ENCODE results near the gene MMAB. TPM values are rescaled to one million over a fixed set of nuclear protein-coding genes. Genes with fewer than 3 reads are reported as not detected.

The MMAB gene
- total and polyA plus RNA-seq, 3 experiments from 2014 or later, result 15.7 to 44.2 (median 38.5) TPM

GRCh38 chr12:109580684-109581333, 7.5 kb upstream of the MMAB start:
- Histone ChIP-seq H3K4me3 (ENCODE audit: low read length) (no peak overlapping the region), H3K4me1 (ENCODE audit: insufficient read depth, low read length) (no peaks in the 10 kb centered on the region), H3K36me3 (ENCODE audit: insufficient read depth, low read length) (peaks cover 11% of the 10 kb centered on the region), H3K27ac (ENCODE audit: low read depth, low read length) (no peak overlapping the region), H3K9me3 (ENCODE audit: low read length) (no peaks in the 10 kb centered on the region), H3K27me3 (ENCODE audit: insufficient read depth, low read length, poor library complexity, severe bottlenecking) (no peaks in the 10 kb centered on the region)
- no peak overlapping the region for H3K27ac Mint-ChIP-seq
- H3K9me3 Mint-ChIP-seq, result no peaks in the 10 kb centered on the region
- POLR2A ChIA-PET, result no interaction called here
- no peak for DNase-seq
- no peaks in the 10 kb centered on the region for H3K27me3 Mint-ChIP-seq
- CTCF ChIA-PET, result no interaction called here
- H3K4me3 Mint-ChIP-seq, result no peak overlapping the region
- H3K36me3 Mint-ChIP-seq, result peaks cover 0 to 71% (median 7%) of the 10 kb centered on the region in 3 donors
- no peaks in the 10 kb centered on the region for H3K4me1 Mint-ChIP-seq

- DNase-seq, result no peak
- no peaks in the 10 kb centered on the region for H3K4me1 ChIP-seq (ENCODE audit: insufficient read depth, low read length)
- ChIA-PET CTCF (no interaction called here), POLR2A (no interaction called here)
- Mint-ChIP-seq H3K27me3 (no peaks in the 10 kb centered on the region), H3K4me1 (no peaks in the 10 kb centered on the region), H3K36me3 (peaks cover 0 to 72% (median 7%) of the 10 kb centered on the region in 3 donors), H3K4me3 (no peak overlapping the region), H3K9me3 (no peaks in the 10 kb centered on the region), H3K27ac (no peak overlapping the region)
- H3K9me3 ChIP-seq (ENCODE audit: low read length), result no peaks in the 10 kb centered on the region
- peaks cover 11% of the 10 kb centered on the region for H3K36me3 ChIP-seq (ENCODE audit: insufficient read depth, low read length)
- H3K27ac ChIP-seq (ENCODE audit: low read depth, low read length), result no peak overlapping the region
- H3K27me3 ChIP-seq (ENCODE audit: insufficient read depth, low read length, poor library complexity, severe bottlenecking), result no peaks in the 10 kb centered on the region
- no peak overlapping the region for H3K4me3 ChIP-seq (ENCODE audit: low read length)
Observed at GRCh38 chr12:109580272-109580671, 7.0 kb upstream of the MMAB start.

- H3K4me1 ChIP-seq (ENCODE audit: insufficient read depth, low read length), result no peaks in the 10 kb centered on the region
- DNase-seq, result no peak
- peaks cover 0 to 67% (median 7%) of the 10 kb centered on the region in 3 donors for H3K36me3 Mint-ChIP-seq
- no peak overlapping the region for H3K4me3 Mint-ChIP-seq
- peaks cover 2 to 5% (median 5%) of the 10 kb centered on the region in 3 donors for H3K4me1 Mint-ChIP-seq
- H3K36me3 ChIP-seq (ENCODE audit: insufficient read depth, low read length), result peaks cover 11% of the 10 kb centered on the region
- no peaks in the 10 kb centered on the region for H3K9me3 ChIP-seq (ENCODE audit: low read length)
- no peaks in the 10 kb centered on the region for H3K9me3 Mint-ChIP-seq
- H3K27me3 ChIP-seq (ENCODE audit: insufficient read depth, low read length, poor library complexity, severe bottlenecking), result no peaks in the 10 kb centered on the region
- ChIA-PET POLR2A (no interaction called here), CTCF (no interaction called here)
- H3K27ac Mint-ChIP-seq, result no peak overlapping the region
- H3K27ac ChIP-seq (ENCODE audit: low read depth, low read length), result no peak overlapping the region
- H3K27me3 Mint-ChIP-seq, result no peaks in the 10 kb centered on the region
- no peak overlapping the region for H3K4me3 ChIP-seq (ENCODE audit: low read length)
Observed at GRCh38 chr12:109579639-109580038, 6.3 kb upstream of the MMAB start.

- ChIA-PET POLR2A (no interaction called here), CTCF (no interaction called here)
- H3K9me3 Mint-ChIP-seq, result no peaks in the 10 kb centered on the region
- H3K4me3 Mint-ChIP-seq, result no peak overlapping the region
- H3K27ac Mint-ChIP-seq, result no peak overlapping the region
- H3K27me3 Mint-ChIP-seq, result no peaks in the 10 kb centered on the region
- H3K4me1 Mint-ChIP-seq, result peaks cover 14 to 17% (median 14%) of the 10 kb centered on the region in 3 donors
- H3K36me3 Mint-ChIP-seq, result peaks cover 0 to 64% (median 7%) of the 10 kb centered on the region in 3 donors
- DNase-seq, result no peak
- no peaks in the 10 kb centered on the region for H3K27me3 ChIP-seq (ENCODE audit: insufficient read depth, low read length, poor library complexity, severe bottlenecking)
- peaks cover 11% of the 10 kb centered on the region for H3K36me3 ChIP-seq (ENCODE audit: insufficient read depth, low read length)
- H3K4me3 ChIP-seq (ENCODE audit: low read length), result no peak overlapping the region
- H3K27ac ChIP-seq (ENCODE audit: low read depth, low read length), result no peak overlapping the region
- no peaks in the 10 kb centered on the region for H3K9me3 ChIP-seq (ENCODE audit: low read length)
- peaks cover 8% of the 10 kb centered on the region for H3K4me1 ChIP-seq (ENCODE audit: insufficient read depth, low read length)
Observed at GRCh38 chr12:109578330-109578927, 5.1 kb upstream of the MMAB start.

- H3K36me3 Mint-ChIP-seq, result peaks cover 0 to 66% (median 6%) of the 10 kb centered on the region in 3 donors
- no peak for DNase-seq
- Histone ChIP-seq H3K36me3 (ENCODE audit: insufficient read depth, low read length) (peaks cover 11% of the 10 kb centered on the region), H3K9me3 (ENCODE audit: low read length) (no peaks in the 10 kb centered on the region), H3K27ac (ENCODE audit: low read depth, low read length) (no peak overlapping the region), H3K4me3 (ENCODE audit: low read length) (no peak overlapping the region), H3K27me3 (ENCODE audit: insufficient read depth, low read length, poor library complexity, severe bottlenecking) (no peaks in the 10 kb centered on the region), H3K4me1 (ENCODE audit: insufficient read depth, low read length) (peaks cover 15% of the 10 kb centered on the region)
- POLR2A ChIA-PET, result no interaction called here
- no peaks in the 10 kb centered on the region for H3K9me3 Mint-ChIP-seq
- H3K4me1 Mint-ChIP-seq, result peaks cover 22 to 27% (median 24%) of the 10 kb centered on the region in 3 donors
- CTCF ChIA-PET, result no interaction called here
- H3K4me3 Mint-ChIP-seq, result no peak overlapping the region
- H3K27ac Mint-ChIP-seq, result no peak overlapping the region
- peaks cover 0 to 3% of the 10 kb centered on the region in 2 donors for H3K27me3 Mint-ChIP-seq
Observed at GRCh38 chr12:109577311-109577710, 4.0 kb upstream of the MMAB start.

- Histone ChIP-seq H3K4me1 (ENCODE audit: insufficient read depth, low read length) (peaks cover 15% of the 10 kb centered on the region), H3K27ac (ENCODE audit: low read depth, low read length) (no peak overlapping the region), H3K36me3 (ENCODE audit: insufficient read depth, low read length) (peaks cover 11% of the 10 kb centered on the region), H3K27me3 (ENCODE audit: insufficient read depth, low read length, poor library complexity, severe bottlenecking) (no peaks in the 10 kb centered on the region), H3K9me3 (ENCODE audit: low read length) (no peaks in the 10 kb centered on the region), H3K4me3 (ENCODE audit: low read length) (no peak overlapping the region)
- CTCF ChIA-PET, result no interaction called here
- Mint-ChIP-seq H3K27ac (no peak overlapping the region), H3K9me3 (no peaks in the 10 kb centered on the region), H3K4me1 (peaks cover 24 to 32% (median 26%) of the 10 kb centered on the region in 3 donors), H3K4me3 (peak overlapping the region in 1 of 7 donors; percentile 92), H3K36me3 (peaks cover 0 to 51% (median 4%) of the 10 kb centered on the region in 3 donors), H3K27me3 (peaks cover 0 to 3% of the 10 kb centered on the region in 2 donors)
- no peak for DNase-seq
- POLR2A ChIA-PET, result no interaction called here
Observed at GRCh38 chr12:109575683-109576082, 2.4 kb upstream of the MMAB start.

- POLR2A ChIA-PET, result no interaction called here
Observed at GRCh38 chr12:109573914-109574244, 575 bp upstream of the MMAB start.

GRCh38 chr12:109572506-109572845, 828 bp downstream of the MMAB start:
- H3K9me3 ChIP-seq (ENCODE audit: low read length), result no peaks in the 10 kb centered on the region
- no peaks in the 10 kb centered on the region for H3K27me3 ChIP-seq (ENCODE audit: insufficient read depth, low read length, poor library complexity, severe bottlenecking)
- Mint-ChIP-seq H3K27me3 (peaks cover 0 to 3% of the 10 kb centered on the region in 2 donors), H3K4me1 (peaks cover 24 to 32% (median 26%) of the 10 kb centered on the region in 3 donors), H3K27ac (peak overlapping the region; percentile 96 to 99 (median 98)), H3K4me3 (peak overlapping the region; percentile 88 to 98 (median 90)), H3K36me3 (peaks cover 0 to 48% (median 10%) of the 10 kb centered on the region in 3 donors), H3K9me3 (no peaks in the 10 kb centered on the region)
- peaks cover 15% of the 10 kb centered on the region for H3K4me1 ChIP-seq (ENCODE audit: insufficient read depth, low read length)
- H3K4me3 ChIP-seq (ENCODE audit: low read length), result peak overlapping the region; percentile 85
- CTCF ChIA-PET, result interaction anchor here (1.0 kb wide), 2 partner anchors 17 to 43 kb away, joined by 3 read pairs; no protein-coding TSS in a partner anchor
- DNase-seq, result no peak
- H3K27ac ChIP-seq (ENCODE audit: low read depth, low read length), result peak overlapping the region; percentile 95
- no peaks in the 10 kb centered on the region for H3K36me3 ChIP-seq (ENCODE audit: insufficient read depth, low read length)
- POLR2A ChIA-PET, result interaction anchor here (0.7 kb wide), 2 partner anchors 18 to 417 kb away, joined by 5 to 7 read pairs; no protein-coding TSS in a partner anchor

More at GRCh38 chr12:109573914-109574244, 575 bp upstream of the MMAB start:
- peaks cover 24 to 32% (median 26%) of the 10 kb centered on the region in 3 donors for H3K4me1 Mint-ChIP-seq
- Histone ChIP-seq H3K4me3 (ENCODE audit: low read length) (peak overlapping the region; percentile 79), H3K36me3 (ENCODE audit: insufficient read depth, low read length) (peaks cover 11% of the 10 kb centered on the region), H3K27ac (ENCODE audit: low read depth, low read length) (peak overlapping the region; percentile 95), H3K27me3 (ENCODE audit: insufficient read depth, low read length, poor library complexity, severe bottlenecking) (no peaks in the 10 kb centered on the region), H3K4me1 (ENCODE audit: insufficient read depth, low read length) (peaks cover 15% of the 10 kb centered on the region), H3K9me3 (ENCODE audit: low read length) (no peaks in the 10 kb centered on the region)
- CTCF ChIA-PET, result interaction anchor here (0.9 to 1.1 kb wide), 3 partner anchors 16 to 279 kb away, joined by 3 to 4 read pairs (median 3); no protein-coding TSS in a partner anchor
- peaks cover 0 to 3% of the 10 kb centered on the region in 2 donors for H3K27me3 Mint-ChIP-seq
- peak overlapping the region; percentile 88 to 98 (median 90) for H3K4me3 Mint-ChIP-seq
- H3K36me3 Mint-ChIP-seq, result peaks cover 0 to 50% (median 8%) of the 10 kb centered on the region in 3 donors
- H3K9me3 Mint-ChIP-seq, result no peaks in the 10 kb centered on the region
- no peak for DNase-seq
- peak overlapping the region; percentile 96 to 99 (median 98) for H3K27ac Mint-ChIP-seq
